SK-N-SH (cell line): ENCODE data around the gene FAM169A. TPM values are rescaled to one million over a fixed set of nuclear protein-coding genes. Genes with fewer than 3 reads are reported as not detected.

Source experiments
- CTCF ChIA-PET: fragments of 300-600, 350-600 bp; formaldehyde crosslinking; extraction: SDS; loops from one replicate; lab custom pipeline; 2021; lab: Yijun Ruan, JAX
- POLR2A ChIA-PET: fragments of 350-600 bp; sonication (Branson Sonifier 250); formaldehyde crosslinking; extraction: SDS; loops from one replicate; lab custom pipeline; 2020; ENCODE audit warnings: antibody characterized with exemption, inconsistent platforms; lab: Yijun Ruan, JAX
- DNase-seq: peaks from one replicate; pipeline ENCODE4 v3.0.0; 2012
- H2AFZ ChIP-seq: fragments of 200-600 bp; sonication (generic); 2 replicates; pipeline ENCODE4 v1.8.1; 2016; ENCODE audit warnings: antibody characterized with exemption, mild to moderate bottlenecking, low read depth
- H3F3A ChIP-seq: fragments of 200-600 bp; sonication (generic); replicated peaks from 2 replicates; pipeline ENCODE3; 2016; ENCODE audit warnings: antibody characterized with exemption, mild to moderate bottlenecking; ENCODE audit not compliant: insufficient read depth
- H3K27ac ChIP-seq, 2 experiments: fragments of 200-500 bp in 1 of 2; fragments of 200-600 bp in 1 of 2; sonication (Bioruptor generic) in 1 of 2; sonication (generic), shearing (Covaris generic) in 1 of 2; 2 replicates each; pipeline versions ENCODE4 v1.5.1 to v1.6.1; 2014 to 2016; ENCODE audit warnings: low read depth in 2 of 2, inconsistent platforms in 1 of 2, low read length in 1 of 2, mild to moderate bottlenecking in 1 of 2, mixed read lengths in 1 of 2
- H3K27me3 ChIP-seq: fragments of 200-600 bp; sonication (generic), shearing (Covaris generic); 2 replicates; pipeline ENCODE4 v1.6.1; 2016; ENCODE audit warnings: mixed run types; ENCODE audit not compliant: insufficient read depth
- H3K36me3 ChIP-seq, 2 experiments: fragments of 200-500 bp in 1 of 2; fragments of 200-600 bp in 1 of 2; sonication (Bioruptor generic) in 1 of 2; sonication (generic) in 1 of 2; replicated peaks in 1 of 2; 2 replicates each; pipeline versions ENCODE3 to v1.5.1; 2014 to 2016; ENCODE audit warnings: low read length in 1 of 2, mild to moderate bottlenecking in 1 of 2; ENCODE audit not compliant: insufficient read depth in 2 of 2, control insufficient read depth in 1 of 2
- H3K4me1 ChIP-seq, 2 experiments: fragments of 200-500 bp in 1 of 2; fragments of 200-600 bp in 1 of 2; sonication (Bioruptor generic) in 1 of 2; sonication (generic), shearing (Covaris generic) in 1 of 2; 2 replicates each; pipeline versions ENCODE4 v1.5.1 to v1.6.1; 2014 to 2016; ENCODE audit warnings: low read depth in 1 of 2, low read length in 1 of 2, mixed run types in 1 of 2; ENCODE audit not compliant: insufficient read depth in 2 of 2, control insufficient read depth in 1 of 2
- H3K4me2 ChIP-seq: fragments of 200-600 bp; sonication (generic), shearing (Covaris generic); 2 replicates; pipeline ENCODE4 v1.6.1; 2017; ENCODE audit warnings: mixed run types
- H3K4me3 ChIP-seq, 2 experiments: fragments of 200-500 bp in 1 of 2; fragments of 200-600 bp in 1 of 2; sonication (Bioruptor generic) in 1 of 2; sonication (generic), shearing (Covaris generic) in 1 of 2; 2 replicates each; pipeline versions ENCODE4 v1.5.1 to v1.8.1; 2014 to 2016; ENCODE audit warnings: low read depth in 2 of 2, inconsistent platforms in 1 of 2, low read length in 1 of 2, mild to moderate bottlenecking in 1 of 2, mixed read lengths in 1 of 2, moderate library complexity in 1 of 2
- H3K79me2 ChIP-seq: fragments of 200-600 bp; sonication (generic); 2 replicates; pipeline ENCODE4 v1.8.1; 2017; ENCODE audit warnings: mild to moderate bottlenecking; ENCODE audit not compliant: insufficient read depth
- H3K9ac ChIP-seq: fragments of 200-600 bp; sonication (generic); 2 replicates; pipeline ENCODE4 v1.6.1; 2017; ENCODE audit warnings: mixed run types
- H3K9me2 ChIP-seq: fragments of 200-600 bp; sonication (generic); 2 replicates; pipeline ENCODE4 v1.6.1; 2017; ENCODE audit warnings: mixed run types
- H3K9me3 ChIP-seq: fragments of 200-600 bp; sonication (generic); 2 replicates; pipeline ENCODE4 v1.6.1; 2017; ENCODE audit warnings: mixed run types, mild to moderate bottlenecking, moderate library complexity
- H4K20me1 ChIP-seq: fragments of 200-600 bp; sonication (generic); 2 replicates; pipeline ENCODE4 v1.6.1; 2017; ENCODE audit warnings: mild to moderate bottlenecking, mixed run types; ENCODE audit not compliant: insufficient read depth
- CHD2 ChIP-seq: fragments of 150-350 bp; IDR thresholded peaks from 2 replicates; pipeline ENCODE4 v1.6.1; 2018; ENCODE audit warnings: low read length; ENCODE audit not compliant: partially characterized antibody
- ELF1 ChIP-seq: IDR thresholded peaks from 2 replicates; pipeline ENCODE4 v1.4.0; 2012
- EP300 ChIP-seq, 2 experiments: IDR thresholded peaks; 2 replicates each; pipeline versions ENCODE4 v1.4.0 to v1.6.1; 2012; ENCODE audit warnings: borderline replicate concordance in 1 of 2, low read depth in 1 of 2, low read length in 1 of 2
- EZH2phosphoT487 ChIP-seq: fragments of 200-600 bp; sonication (generic); IDR thresholded peaks from 2 replicates; pipeline ENCODE4 v1.6.1; 2017; ENCODE audit warnings: low read depth, mixed run types, mild to moderate bottlenecking, antibody characterized with exemption, moderate library complexity, borderline replicate concordance
- FOSL2 ChIP-seq: IDR thresholded peaks from 2 replicates; pipeline ENCODE4 v1.4.0; 2012; ENCODE audit warnings: low read depth, mild to moderate bottlenecking, moderate library complexity, borderline replicate concordance
- FOXJ3 ChIP-seq: sonication (generic); formaldehyde crosslinking; IDR thresholded peaks from 2 replicates; pipeline ENCODE4 v1.5.1; 2020; ENCODE audit warnings: mild to moderate bottlenecking, missing genetic modification reagents
- GATA2 ChIP-seq: sonication (generic); formaldehyde crosslinking; IDR thresholded peaks from 2 replicates; pipeline ENCODE4 v1.5.0; 2020; ENCODE audit warnings: mild to moderate bottlenecking, missing genetic modification reagents
- MEF2A ChIP-seq: IDR thresholded peaks from 2 replicates; pipeline ENCODE4 v1.4.0; 2012; ENCODE audit warnings: low read depth, borderline replicate concordance
- NFIC ChIP-seq: IDR thresholded peaks from 2 replicates; pipeline ENCODE4 v1.4.0; 2012; ENCODE audit warnings: borderline replicate concordance
- NRF1 ChIP-seq: IDR thresholded peaks from 2 replicates; pipeline ENCODE4 v1.6.1; 2012; ENCODE audit warnings: low read depth, mild to moderate bottlenecking, low read length
- POLR2AphosphoS5 ChIP-seq: IDR thresholded peaks from 2 replicates; pipeline ENCODE4 v1.6.1; 2012; ENCODE audit warnings: low read depth, low read length
- TAF1 ChIP-seq: IDR thresholded peaks from 2 replicates; pipeline ENCODE4 v1.6.1; 2012; ENCODE audit warnings: low read depth, mild to moderate bottlenecking, low read length, moderate library complexity, borderline replicate concordance
- TEAD4 ChIP-seq: IDR thresholded peaks from 2 replicates; pipeline ENCODE4 v1.4.0; 2012; ENCODE audit warnings: mild to moderate bottlenecking, borderline replicate concordance; ENCODE audit not compliant: insufficient read depth
- YY1 ChIP-seq: IDR thresholded peaks from 2 replicates; pipeline ENCODE4 v1.4.0; 2012; ENCODE audit warnings: low read depth, mild to moderate bottlenecking
- WGBS: methylation state at CpG from one replicate; pipeline ENCODE4 v1.1.6; 2017; ENCODE audit warnings: low lambda C conversion rate; 5-methylcytosine and 5-hydroxymethylcytosine counted together
- polyA plus RNA-seq, 3 experiments: library from polyadenylated mRNA; depleted of rRNA; stranded (reverse); fragments of >200 nt; gene quantifications; 2 replicates each; pipeline ENCODE4 v1.2.3, GENCODE V29; 2012
- TF ChIP-seq, protein P1 (sequence below): IDR thresholded peaks from 2 replicates; pipeline ENCODE4 v1.6.1; 2012; ENCODE audit warnings: mild to moderate bottlenecking, low read depth, low read length, moderate library complexity
- TF ChIP-seq, protein P2 (sequence below): fragments of 150-350 bp; IDR thresholded peaks from 2 replicates; pipeline ENCODE4 v1.6.1; 2016; ENCODE audit warnings: mild to moderate bottlenecking, low read depth, low read length
- TF ChIP-seq, protein P3 (sequence below): fragments of 200-600 bp; sonication (generic); IDR thresholded peaks from 2 replicates; pipeline ENCODE4 v1.6.1; 2017; ENCODE audit warnings: antibody characterized with exemption, mild to moderate bottlenecking, moderate library complexity
- TF ChIP-seq, protein P4 (sequence below): fragments of 150-350 bp; IDR thresholded peaks from 2 replicates; pipeline ENCODE4 v1.6.1; 2017; ENCODE audit warnings: antibody characterized with exemption, low read length, low read depth, borderline replicate concordance
- TF ChIP-seq, protein P5 (sequence below): IDR thresholded peaks from 2 replicates; pipeline ENCODE4 v1.4.0; 2012; ENCODE audit warnings: low read depth, borderline replicate concordance

Gene FAM169A
- polyA plus RNA-seq, 1 of the 3 experiments (the other 2 are of a cell fraction): 2.6 TPM

DNA sequence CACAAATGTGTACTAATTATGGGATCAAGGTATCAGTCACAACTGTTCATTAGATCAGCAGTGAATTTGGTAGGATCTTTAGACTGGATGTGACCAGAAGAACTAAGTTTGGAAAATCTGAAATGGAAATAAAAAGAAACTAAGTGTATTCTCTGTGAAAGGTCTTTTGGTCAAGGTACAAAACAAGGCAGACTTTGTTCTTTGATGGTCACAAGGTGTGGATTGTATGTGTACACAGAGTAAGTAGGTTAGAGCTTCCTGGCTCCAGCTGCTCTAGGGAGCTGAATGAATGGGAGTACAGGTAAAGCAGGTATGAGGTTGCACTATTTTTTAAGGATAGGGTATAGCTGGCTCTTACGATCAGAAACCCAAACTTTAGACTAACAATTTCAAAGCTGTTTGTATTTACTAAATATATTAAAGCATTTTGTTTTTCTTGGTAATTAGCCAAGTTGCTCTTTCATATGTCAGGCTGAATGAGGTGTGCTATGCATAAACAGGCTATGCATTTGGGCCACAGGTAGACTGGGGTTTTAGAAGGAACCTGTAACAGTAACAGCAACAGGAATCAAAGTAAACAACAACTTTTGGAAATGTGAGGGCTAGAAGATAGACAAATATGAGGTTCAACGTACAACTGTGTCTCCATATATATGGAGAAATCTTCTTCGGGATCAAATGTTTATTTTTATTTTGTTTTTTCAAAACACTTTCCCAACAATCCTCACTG, 32.5 kb downstream of the FAM169A start:
- Histone ChIP-seq H3K27me3 (no peaks in the 10 kb centered on the region), H3K4me1 (no peaks in the 10 kb centered on the region), H3K9me3 (no peaks in the 10 kb centered on the region), H3K4me2 (no peak overlapping the region), H3K36me3 (peaks cover 0 to 12% of the 10 kb centered on the region in 2 experiments), H3K9me2 (no peaks in the 10 kb centered on the region), H4K20me1 (no peaks in the 10 kb centered on the region), H3K79me2 (no peaks in the 10 kb centered on the region), H3F3A (no peaks in the 10 kb centered on the region), H2AFZ (no peak overlapping the region), H3K27ac (no peak overlapping the region), H3K4me3 (no peak overlapping the region), H3K9ac (no peak overlapping the region)
- ChIA-PET POLR2A (no interaction called here), CTCF (no interaction called here)
- TF ChIP-seq, protein P1, sequence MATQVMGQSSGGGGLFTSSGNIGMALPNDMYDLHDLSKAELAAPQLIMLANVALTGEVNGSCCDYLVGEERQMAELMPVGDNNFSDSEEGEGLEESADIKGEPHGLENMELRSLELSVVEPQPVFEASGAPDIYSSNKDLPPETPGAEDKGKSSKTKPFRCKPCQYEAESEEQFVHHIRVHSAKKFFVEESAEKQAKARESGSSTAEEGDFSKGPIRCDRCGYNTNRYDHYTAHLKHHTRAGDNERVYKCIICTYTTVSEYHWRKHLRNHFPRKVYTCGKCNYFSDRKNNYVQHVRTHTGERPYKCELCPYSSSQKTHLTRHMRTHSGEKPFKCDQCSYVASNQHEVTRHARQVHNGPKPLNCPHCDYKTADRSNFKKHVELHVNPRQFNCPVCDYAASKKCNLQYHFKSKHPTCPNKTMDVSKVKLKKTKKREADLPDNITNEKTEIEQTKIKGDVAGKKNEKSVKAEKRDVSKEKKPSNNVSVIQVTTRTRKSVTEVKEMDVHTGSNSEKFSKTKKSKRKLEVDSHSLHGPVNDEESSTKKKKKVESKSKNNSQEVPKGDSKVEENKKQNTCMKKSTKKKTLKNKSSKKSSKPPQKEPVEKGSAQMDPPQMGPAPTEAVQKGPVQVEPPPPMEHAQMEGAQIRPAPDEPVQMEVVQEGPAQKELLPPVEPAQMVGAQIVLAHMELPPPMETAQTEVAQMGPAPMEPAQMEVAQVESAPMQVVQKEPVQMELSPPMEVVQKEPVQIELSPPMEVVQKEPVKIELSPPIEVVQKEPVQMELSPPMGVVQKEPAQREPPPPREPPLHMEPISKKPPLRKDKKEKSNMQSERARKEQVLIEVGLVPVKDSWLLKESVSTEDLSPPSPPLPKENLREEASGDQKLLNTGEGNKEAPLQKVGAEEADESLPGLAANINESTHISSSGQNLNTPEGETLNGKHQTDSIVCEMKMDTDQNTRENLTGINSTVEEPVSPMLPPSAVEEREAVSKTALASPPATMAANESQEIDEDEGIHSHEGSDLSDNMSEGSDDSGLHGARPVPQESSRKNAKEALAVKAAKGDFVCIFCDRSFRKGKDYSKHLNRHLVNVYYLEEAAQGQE: no peak
- TF ChIP-seq, protein P2, sequence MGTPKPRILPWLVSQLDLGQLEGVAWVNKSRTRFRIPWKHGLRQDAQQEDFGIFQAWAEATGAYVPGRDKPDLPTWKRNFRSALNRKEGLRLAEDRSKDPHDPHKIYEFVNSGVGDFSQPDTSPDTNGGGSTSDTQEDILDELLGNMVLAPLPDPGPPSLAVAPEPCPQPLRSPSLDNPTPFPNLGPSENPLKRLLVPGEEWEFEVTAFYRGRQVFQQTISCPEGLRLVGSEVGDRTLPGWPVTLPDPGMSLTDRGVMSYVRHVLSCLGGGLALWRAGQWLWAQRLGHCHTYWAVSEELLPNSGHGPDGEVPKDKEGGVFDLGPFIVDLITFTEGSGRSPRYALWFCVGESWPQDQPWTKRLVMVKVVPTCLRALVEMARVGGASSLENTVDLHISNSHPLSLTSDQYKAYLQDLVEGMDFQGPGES: no peak
- TF ChIP-seq TEAD4 (no peak), GATA2 (no peak), FOSL2 (no peak), POLR2AphosphoS5 (no peak), ELF1 (no peak), MEF2A (no peak), TAF1 (no peak), EZH2phosphoT487 (no peak), NFIC (no peak), FOXJ3 (CRISPR knock-in tag) (no peak), CHD2 (no peak), NRF1 (no peak), YY1 (no peak), EP300 (IDR thresholded peaks at IDR 0.05; ENCODE audit: borderline replicate concordance in 1 of 2, low read depth in 1 of 2, low read length in 1 of 2) (no peak)
- TF ChIP-seq, protein P3, sequence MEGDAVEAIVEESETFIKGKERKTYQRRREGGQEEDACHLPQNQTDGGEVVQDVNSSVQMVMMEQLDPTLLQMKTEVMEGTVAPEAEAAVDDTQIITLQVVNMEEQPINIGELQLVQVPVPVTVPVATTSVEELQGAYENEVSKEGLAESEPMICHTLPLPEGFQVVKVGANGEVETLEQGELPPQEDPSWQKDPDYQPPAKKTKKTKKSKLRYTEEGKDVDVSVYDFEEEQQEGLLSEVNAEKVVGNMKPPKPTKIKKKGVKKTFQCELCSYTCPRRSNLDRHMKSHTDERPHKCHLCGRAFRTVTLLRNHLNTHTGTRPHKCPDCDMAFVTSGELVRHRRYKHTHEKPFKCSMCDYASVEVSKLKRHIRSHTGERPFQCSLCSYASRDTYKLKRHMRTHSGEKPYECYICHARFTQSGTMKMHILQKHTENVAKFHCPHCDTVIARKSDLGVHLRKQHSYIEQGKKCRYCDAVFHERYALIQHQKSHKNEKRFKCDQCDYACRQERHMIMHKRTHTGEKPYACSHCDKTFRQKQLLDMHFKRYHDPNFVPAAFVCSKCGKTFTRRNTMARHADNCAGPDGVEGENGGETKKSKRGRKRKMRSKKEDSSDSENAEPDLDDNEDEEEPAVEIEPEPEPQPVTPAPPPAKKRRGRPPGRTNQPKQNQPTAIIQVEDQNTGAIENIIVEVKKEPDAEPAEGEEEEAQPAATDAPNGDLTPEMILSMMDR: no peak
- TF ChIP-seq, protein P4, sequence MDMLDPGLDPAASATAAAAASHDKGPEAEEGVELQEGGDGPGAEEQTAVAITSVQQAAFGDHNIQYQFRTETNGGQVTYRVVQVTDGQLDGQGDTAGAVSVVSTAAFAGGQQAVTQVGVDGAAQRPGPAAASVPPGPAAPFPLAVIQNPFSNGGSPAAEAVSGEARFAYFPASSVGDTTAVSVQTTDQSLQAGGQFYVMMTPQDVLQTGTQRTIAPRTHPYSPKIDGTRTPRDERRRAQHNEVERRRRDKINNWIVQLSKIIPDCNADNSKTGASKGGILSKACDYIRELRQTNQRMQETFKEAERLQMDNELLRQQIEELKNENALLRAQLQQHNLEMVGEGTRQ: no peak
- TF ChIP-seq, protein P5, sequence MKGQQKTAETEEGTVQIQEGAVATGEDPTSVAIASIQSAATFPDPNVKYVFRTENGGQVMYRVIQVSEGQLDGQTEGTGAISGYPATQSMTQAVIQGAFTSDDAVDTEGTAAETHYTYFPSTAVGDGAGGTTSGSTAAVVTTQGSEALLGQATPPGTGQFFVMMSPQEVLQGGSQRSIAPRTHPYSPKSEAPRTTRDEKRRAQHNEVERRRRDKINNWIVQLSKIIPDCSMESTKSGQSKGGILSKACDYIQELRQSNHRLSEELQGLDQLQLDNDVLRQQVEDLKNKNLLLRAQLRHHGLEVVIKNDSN: no peak
- WGBS: 94% methylated on average over 3 of the region's 3 CpGs
- DNase-seq: no peak
